ENCODE results near the gene CYP4F22.
"Not testable (repeated sequence)": the region's sequence is repeated elsewhere in the genome, so short reads cannot be mapped to it uniquely, and the experiment has no call there.

The CYP4F22 gene

DNA sequence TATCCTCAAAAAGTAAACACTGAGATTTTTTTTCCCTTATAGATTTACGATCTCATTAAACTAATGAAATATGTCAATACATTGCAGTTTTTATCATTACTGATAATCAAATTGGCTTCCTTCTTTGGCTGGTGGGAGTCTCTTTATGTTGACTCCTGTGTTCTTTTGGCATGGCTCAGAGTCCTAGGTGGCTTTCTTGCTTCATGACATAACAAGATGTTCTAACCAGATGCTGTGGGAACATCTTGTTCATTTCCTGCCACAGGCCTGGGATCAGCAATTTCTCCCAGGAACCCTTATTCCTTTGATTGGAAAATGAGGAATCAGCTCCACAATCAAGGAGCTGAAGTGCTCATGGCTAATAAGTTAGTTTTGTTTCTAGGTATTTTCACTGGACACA is 13.2 kb upstream of the CYP4F22 start:
- DNase-seq, result no peak

DNA sequence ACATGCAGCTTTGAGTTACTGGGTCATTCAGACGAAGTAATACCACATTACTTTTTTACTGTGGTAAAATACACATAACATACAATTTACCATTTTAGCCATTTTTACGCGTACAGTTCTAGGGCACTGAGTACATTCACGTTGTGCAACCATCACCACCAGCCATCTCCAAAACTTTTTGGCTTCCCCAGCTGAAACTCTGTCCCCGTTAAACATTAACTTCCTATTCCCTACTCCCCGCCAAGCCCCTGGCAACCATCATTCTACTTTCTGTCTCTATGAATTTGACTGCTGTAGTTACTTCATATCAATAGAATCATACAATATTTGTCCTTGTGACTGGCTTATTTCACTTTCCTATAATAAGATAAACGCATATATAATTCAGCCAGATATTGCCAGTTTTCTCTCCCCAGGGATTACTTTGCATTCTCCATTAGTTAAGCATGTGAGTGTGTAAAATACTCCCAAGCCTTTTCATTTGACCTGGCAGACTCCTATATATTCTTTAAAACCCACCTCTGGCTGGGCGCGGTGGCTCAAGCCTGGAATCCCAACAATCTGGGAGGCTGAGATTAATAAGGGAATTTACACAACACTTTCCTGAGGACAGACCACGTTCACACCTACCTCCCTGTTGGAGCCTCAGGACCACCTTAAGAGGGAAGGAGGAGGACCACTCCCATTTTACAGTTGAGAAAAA is 10.0 kb upstream of the CYP4F22 start:
- no peak for DNase-seq

DNA sequence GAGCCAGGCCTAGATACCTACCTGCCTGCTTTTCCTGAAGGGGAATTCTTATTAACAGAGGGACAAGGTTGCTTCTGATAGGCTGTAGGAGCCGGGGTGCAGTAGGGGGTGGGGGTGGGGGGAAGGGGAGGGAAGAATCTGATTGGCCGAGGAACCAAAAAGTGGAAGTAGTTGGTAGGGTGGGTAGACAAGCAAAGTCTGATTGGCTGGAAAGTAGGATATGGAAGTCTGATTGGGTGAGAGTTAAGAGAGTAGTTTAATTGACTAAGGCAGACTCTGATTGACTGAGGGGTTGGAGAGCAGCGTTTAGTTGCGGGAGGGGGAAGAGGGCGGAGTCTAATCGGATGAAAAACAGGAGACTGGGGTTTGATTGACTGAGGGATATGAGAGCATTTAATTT is 9.4 kb upstream of the CYP4F22 start:
- no peak for DNase-seq

DNA sequence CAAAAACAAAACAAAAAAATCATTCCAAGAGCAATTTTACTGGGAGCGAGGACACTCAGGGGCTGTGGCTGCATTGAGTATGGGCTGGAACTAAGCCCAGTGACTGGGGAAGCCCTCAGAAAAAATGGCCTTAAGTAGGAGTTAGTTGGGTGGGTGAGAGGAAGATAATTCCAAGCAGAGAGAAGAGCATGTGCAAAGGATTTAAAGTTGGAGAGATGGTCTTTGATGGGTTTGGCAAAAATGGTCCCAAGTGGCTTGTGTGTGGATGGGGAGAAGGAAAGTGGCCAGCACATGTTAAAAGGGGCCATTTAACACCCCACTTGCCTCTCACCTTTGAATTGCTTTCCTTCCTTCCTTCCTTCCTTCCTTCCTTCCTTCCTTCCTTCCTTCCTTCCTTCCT is 6.7 kb upstream of the CYP4F22 start:
- no peak for DNase-seq

DNA sequence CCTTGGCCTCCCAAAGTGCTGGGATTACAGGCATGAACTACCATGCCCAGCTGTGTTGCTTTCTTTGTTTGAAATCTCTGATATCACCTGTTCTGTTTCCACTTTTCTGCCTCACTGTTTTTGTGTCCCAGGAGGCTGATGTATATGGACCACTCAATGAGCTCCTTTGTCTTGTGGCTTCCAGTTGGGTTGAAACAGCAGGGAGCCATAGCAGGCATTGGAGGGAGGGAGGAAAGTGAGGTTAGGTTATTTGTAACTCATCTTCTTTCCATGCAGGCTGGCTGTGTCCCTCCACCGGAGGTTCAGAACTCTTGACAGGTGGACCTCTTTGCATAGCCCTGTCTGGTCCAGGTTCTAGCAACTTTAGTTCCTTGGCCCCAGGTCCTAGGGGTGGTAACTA is 6.1 kb upstream of the CYP4F22 start:
- DNase-seq, result no peak

DNA sequence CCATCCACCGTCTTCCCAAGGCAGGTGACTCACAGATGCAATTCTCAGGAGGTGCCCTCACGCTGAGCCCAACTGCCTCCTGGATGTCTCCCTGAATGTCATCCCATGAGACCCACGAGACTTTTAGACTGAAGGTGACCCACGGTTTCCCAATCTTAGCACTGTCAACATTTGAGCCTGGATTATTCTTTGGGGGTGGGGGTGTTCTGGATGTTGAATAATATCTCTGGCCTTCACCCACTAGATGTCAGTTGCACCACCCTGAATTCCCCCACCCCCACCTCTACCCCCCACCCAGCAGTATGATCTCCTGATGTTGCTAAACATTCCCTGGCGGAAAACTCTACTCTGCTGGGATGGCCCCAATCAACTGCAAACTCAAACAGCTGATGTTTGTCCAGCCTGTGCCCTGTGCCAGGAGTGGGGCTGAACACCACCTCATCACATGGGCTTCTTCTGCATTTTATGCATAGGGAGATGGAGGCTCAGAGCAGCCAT is 2.2 kb upstream of the CYP4F22 start:
- DNase-seq, result no peak

DNA sequence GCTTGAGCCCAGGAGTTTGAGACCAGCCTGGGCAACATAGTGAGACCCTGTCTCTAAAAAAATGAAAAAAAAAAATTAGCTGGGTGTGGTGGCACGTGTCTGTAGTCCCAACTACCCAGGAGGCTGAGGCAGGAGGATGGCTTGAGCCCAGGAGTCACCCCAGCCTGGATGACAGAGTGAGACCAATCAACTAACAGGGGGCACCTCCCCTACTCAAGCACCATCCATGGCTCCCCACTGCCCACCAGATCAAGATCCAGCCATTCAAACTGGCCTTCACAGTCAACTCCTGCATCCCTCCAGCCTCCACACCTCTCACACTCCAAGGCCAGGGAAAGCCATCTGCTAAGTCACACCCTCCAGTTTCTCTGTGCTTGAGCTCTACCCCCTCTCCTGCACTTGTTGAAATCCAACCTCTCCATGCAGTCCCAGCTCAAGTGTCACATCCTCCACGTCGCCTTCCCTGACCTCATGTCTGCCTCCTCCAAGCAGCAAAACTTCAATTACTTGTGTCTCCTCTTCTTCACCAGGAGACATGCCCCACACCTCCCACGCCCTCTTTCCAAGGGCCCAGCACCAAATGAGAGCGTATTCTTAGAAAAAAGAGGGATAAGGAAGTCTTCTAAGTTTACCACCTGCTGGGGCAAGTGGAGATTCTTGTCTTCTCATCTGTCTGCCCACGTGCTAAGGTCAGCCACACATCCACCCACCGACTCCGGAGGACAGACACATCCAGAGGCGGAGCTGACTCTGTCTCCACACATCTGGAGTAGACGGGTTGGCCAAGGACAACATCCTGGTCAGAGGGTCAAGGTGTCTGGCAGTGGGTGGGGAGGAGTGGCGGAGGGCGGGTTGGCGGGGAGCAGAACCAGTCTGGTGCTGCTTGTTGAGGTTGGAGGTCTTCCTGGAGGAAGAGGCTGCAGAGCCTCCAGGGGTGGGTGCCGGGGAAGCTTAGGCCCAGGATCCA is 974 bp upstream of the CYP4F22 start:
- no peak for DNase-seq

DNA sequence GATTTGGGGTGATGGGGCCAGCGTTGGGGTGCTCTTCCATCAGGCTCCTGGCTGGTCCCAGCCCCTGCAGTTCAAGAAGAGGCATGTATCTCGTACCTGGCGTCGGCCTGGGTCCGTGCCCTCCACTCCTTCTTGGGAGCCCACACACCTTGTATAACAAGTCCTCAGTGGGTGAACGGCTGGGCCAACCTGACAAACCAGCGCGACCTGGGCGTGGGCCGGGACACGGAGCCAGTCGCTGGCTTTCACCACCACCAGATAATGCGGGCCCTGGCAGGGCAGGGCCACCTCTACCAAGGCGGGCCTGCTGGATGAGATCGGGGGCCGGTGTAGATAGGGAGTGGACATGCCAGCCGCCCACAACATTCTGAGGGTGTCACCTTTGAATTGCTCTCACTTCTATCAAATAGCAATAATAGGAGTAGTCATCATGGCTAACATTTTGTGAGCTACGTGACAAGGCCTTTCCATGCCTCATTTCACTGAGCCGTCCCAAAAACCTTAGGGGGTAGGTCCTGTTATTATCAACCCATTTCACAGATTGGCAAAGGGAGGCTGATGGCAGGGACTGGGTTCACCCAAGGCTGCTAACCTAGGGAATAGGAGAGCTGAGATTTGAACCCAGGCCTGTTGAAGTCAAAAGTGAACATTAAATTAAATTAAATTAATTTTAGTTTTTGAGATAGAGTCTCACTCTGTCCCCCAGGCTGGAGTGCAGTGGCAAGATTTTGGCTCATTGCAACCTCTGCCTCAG is 3.5 kb downstream of the CYP4F22 start:
- DNase-seq, result no peak

DNA sequence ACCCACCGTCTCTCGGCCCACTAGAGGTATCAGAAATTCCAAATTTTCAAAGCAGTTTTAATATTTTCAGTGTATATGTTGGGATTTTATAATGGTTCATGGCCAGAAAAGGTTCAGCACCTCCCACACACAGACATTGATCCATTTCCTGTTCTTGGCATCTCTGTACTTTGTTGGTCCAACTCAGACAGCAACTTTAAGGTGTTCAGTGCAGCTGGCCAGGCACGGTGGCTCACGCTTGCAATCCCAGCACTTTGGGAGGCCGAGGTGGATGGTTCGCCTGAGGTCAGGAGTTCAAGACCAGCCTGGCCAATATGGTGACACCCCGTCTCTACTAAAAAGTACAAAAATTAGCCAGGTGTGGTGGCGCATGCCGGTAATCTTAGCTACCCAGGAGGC is 6.9 kb downstream of the CYP4F22 start:
- DNase-seq, result not testable (repeated sequence)

DNA sequence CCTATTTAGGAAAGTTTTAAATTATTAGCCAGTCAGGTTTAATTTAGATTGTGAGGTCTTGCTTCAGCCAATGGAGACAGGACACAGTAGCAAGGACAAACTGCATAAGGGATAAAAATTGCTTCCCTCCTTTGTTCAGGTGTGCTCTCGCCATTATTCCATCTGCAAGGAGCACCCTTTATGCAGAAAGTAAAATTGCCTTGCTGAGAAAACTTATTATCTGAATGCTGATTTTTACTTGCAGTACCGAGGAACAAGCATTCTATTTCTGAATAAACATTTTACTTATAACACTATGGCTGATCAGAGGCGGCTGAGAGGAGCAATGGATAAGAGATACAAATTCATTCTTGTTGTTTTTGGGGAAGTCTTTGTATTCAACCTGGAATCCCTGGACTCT is 8.0 kb downstream of the CYP4F22 start:
- DNase-seq, result no peak

DNA sequence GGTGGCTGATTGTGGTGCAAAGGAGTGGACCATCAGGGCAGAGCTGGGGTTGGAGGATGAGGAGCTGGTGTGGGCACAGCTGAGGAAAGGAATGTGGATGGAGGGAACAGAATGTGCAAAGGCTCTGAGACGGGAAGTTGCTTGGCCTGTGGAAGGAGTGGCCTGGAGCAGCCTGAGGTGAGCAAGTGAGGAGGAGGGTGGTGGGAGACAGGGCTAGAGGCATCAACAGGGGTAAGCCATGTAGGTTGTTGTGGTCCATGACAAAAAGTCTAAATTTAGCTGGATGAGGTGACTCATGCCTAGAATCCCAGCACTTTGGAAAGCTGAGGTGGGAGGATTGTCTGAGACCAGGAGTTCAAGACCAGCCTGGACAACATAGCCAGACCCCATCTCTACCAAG is 9.5 kb downstream of the CYP4F22 start:
- DNase-seq, result no peak

DNA sequence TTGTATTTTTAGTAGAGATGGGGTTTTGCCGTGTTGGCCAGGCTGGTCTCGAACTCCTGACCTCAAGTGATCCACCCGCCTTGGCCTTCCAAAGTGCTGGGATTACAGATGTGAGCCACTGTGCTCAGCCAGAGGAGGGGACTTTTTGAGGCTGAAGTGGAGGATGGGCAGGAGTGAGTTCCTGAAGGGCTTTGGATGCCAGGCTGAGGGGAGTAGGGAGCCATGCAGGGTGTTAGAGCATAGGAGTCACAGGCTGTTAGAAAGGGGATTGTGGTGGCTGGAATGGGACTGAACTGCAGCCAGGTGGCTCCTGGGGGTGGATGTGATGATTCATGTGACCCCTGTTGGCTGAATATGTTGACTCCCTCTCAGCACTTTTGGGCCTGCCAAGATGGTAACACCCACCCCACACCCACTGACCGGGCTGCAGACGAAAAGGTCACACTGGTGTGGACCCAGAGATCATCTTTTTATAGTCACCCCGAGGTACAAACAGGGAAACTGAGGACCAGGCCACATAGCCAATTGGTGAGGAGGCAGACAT is 11.2 kb downstream of the CYP4F22 start:
- DNase-seq, result no peak

DNA sequence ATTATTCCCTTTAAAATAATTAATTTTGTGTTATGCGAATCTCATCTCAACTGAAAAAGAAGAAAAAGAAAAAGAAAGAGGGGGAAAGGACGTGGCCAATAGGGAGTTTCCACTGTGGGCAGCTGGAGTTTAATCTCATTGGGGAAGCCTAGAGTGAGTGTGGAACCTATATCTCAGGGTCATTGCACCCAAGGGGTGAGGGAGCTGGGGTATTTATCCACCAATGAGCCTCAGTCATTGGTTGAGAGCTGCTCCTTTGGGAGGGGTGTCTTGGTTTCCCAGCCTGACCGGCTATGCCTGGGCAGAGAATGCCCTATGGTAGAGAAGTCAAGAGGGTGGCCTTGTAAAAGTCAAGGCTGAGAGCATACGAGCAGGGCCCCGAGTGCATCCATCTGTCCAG is 16.5 kb downstream of the CYP4F22 start:
- DNase-seq, result no peak

DNA sequence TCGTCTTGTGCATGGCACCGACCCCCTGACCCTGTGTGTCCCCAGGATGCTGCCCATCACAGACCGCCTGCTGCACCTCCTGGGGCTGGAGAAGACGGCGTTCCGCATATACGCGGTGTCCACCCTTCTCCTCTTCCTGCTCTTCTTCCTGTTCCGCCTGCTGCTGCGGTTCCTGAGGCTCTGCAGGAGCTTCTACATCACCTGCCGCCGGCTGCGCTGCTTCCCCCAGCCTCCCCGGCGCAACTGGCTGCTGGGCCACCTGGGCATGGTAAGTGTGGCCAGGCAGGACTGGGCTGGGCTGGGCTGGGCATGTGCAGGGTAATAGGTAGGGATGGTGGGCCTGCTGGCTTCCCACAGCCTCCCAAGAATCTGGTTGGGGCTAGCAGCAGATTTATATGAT is 17.0 kb downstream of the CYP4F22 start:
- DNase-seq, result no peak

DNA sequence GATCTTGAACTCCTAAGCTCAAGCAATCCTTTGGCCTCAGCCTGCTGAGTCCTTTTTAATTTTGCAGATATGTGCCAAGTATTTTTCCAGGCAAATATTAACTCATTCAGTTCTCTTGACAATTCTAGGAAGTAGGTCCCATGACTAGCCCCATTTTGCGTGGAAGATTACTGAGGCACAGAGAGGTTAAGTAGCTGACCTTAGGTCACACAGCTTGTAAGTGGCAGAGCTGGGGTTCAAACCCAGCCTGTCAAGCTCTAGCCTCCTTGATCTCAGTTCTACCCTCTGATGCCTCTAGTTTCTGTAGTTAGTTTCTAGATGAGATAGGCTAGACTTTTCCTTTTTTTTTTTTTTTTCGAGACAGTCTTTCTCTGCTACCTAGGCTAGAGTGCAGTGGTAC is 18.1 kb downstream of the CYP4F22 start:
- no peak for DNase-seq

DNA sequence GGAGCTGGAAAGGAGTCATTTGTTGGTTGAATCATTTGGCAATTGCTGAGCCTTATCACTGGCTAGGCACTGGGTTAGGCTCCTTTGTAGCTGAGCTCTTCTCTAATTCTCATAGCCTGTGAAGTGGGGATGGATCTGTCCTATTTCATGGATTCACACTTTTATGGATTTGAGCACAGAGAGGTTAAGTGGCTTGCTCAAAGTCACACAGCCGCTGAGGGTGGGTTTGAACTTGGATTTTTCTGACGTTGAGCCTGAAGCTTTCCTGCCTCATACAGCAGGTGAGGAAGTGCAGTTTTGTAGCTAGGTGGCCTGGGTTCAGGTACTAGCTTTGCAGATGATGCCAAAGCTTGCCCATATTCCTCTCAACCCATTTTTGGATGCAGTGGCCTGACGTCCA is 19.4 kb downstream of the CYP4F22 start:
- no peak for DNase-seq

DNA sequence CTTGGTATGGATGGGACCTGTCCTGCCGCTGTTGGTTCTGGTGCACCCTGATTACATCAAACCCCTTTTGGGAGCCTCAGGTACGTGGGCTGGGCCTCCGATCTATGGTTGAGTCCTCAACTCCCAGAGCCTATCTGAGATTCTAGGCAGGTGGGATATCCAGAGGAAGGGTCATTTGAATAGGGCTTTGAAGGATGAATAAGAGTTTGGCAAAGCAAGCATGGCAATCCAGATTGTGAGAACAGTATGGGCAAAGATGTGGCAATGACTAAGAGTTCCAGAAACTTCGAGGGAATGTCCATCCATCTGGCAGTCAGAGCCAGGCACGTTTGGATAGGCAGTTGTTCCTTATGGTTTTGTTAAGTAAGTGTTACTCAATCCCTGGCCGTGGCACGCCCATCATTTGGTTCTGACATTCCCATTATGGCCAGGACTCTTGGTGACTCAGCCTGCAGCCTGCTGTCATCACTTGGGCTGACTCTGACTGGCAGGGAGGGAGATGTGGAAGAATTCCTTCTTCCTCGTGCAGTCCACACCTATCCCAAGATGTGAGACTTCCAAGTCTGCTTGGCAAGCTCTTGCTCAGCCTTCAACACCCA is 21.5 kb downstream of the CYP4F22 start:
- DNase-seq, result no peak

DNA sequence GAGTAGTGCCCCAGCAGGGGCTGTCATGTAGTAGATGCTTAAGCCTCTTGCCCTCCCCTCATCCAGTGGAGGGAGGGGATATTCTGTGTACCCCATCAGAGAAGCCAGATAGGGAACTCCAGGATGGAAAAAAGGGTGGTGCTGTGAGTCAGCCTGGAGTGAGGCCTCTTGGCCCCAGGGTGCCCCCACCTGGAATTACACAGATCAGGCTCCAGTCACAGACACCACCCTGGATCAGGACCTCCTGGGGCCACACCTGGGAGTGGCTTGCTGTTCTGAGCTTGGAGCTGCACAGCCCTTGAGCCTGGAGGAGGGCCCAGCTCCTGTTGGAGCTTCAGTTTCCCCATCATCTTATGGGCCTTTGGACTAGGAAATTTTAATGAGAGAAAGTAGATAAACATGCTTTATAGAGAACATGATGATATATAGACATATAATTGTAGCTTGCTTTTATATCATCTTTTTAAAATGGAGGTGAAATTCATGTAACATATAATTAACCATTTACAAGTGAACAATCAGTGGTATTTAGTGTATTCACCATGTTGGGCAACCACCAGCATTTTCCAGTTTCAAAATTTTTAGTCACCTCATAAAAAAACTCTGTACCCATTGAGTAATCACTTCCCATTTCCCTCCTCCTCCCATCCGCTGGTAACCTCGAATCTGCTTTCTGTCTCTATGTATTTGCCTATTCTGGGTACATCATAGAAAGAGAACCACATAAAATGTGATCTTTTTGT is 24.6 kb downstream of the CYP4F22 start:
- DNase-seq, result no peak

DNA sequence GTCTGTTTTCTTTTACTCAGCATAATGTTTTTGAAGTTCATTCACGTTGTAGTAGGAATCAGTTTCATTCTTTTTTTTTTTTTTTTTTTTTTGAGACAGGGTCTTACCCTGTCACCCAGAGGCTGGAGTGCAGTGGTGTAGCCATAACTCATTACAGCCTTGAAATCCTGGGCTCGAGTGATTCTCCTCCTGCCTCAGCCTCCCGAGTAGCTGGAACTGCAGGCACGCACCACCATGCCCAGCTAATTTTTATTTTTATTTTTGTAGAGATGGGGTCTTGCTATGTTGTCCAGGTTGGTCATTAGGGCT is 25.2 kb downstream of the CYP4F22 start:
- DNase-seq, result not testable (repeated sequence)

DNA sequence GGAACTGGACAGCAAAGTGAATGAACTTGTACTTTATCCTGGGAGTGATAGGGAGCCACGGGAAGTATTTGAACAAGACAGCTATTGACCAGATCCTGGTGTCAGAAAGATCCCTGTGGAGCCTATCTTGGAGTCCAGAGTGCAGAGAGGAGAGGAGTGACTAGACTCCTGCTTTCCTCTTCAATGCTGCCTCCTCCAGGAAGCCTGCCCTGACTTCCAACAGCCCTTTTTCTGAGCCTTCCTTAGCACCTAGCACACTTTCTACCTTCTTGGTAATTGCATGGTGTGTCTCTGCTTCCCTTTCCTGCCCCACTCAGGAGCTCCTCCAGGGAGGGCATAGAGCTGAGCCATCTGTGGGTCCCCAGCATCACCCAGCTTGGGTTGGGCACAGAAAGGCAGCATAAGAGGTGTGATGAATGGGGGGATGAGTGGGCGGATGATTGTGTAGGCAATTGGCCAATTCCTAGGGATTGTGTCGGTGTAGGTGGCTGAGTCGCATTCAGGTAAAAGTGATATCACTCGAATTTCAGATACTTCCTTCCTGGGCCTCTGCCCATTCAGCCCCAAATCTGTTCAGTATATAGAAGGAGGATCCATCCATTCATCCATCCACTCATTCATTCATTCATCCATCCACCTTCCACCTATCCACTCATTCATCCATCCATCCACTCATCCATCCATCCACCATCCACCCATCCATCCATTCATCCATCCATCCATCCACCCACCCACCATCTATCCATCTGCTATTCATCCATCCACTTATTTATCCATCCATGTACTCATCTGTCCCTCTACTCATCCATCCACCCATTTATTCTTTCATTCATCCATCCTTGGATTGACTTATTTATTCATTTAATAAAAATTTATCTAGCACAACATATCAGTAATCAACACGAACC is 26.9 kb downstream of the CYP4F22 start:
- DNase-seq, result no peak

DNA sequence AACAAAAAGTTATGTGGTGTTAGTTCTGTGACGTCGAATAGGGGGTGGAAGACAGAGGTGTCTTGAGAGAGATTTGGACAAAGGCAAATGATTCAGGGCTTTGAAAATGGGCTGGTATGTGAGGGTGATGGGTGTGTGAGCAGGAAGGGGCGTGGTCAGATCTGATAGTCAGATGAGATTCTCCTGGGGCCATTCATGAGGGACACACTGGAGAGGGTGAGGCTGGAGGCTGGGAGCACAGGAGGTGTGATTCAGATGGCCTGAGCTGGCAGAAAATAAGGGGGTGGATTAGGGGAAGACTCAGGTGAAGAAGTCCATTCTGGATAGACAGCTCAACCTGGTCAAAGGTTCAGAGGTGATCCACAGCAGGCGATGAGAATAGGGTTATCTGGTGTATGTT is 28.0 kb downstream of the CYP4F22 start:
- no peak for DNase-seq

Data from NCI-H2227 treated with DMSO at 0.1 percent for 48 hours (cell line).